Measurements from ENCODE around the gene CNP. TPM values are rescaled to one million over a fixed set of nuclear protein-coding genes. Genes with fewer than 3 reads are reported as not detected.

CNP gene
- total RNA-seq, 4 donors from 2014 or later: 10.2 to 74.7 (median 40.2) TPM

- no peak for TF ChIP-seq CTCF (IDR thresholded peaks at IDR 0.05)
- no peak for TF ChIP-seq POLR2A (IDR thresholded peaks at IDR 0.05)
- Histone ChIP-seq H3K36me3 (no peaks in the 10 kb centered on the region), H3K27ac (no peak overlapping the region), H3K9me3 (no peaks in the 10 kb centered on the region), H3K4me3 (no peak overlapping the region), H3K27me3 (no peaks in the 10 kb centered on the region), H3K4me1 (no peaks in the 10 kb centered on the region)
- no peak for DNase-seq
- intact Hi-C loops (cut with DNase I; ENCODE audit: low total_unique reads): no loop called here
These were observed 9.3 kb upstream of the CNP start for GRCh38 chr17:41957031-41957868.

GRCh38 chr17:41957869-41958439 is 8.6 kb upstream of the CNP start:
- no peak for TF ChIP-seq POLR2A (IDR thresholded peaks at IDR 0.05)
- no peak for TF ChIP-seq CTCF (IDR thresholded peaks at IDR 0.05)
- intact Hi-C loops (cut with DNase I; ENCODE audit: low total_unique reads): no loop called here
- H3K27me3 ChIP-seq: no peaks in the 10 kb centered on the region

GRCh38 chr17:41959030-41959335 is 7.6 kb upstream of the CNP start:
- intact Hi-C loops (cut with DNase I; ENCODE audit: low total_unique reads): no loop called here
- no peaks in the 10 kb centered on the region for H3K27me3 ChIP-seq
- DNase-seq: no peak
- H3K4me3 ChIP-seq: no peak overlapping the region
- H3K9me3 ChIP-seq: no peaks in the 10 kb centered on the region
- no peak overlapping the region for H3K27ac ChIP-seq
- no peaks in the 10 kb centered on the region for H3K4me1 ChIP-seq
- H3K36me3 ChIP-seq: no peaks in the 10 kb centered on the region
- TF ChIP-seq CTCF (IDR thresholded peaks at IDR 0.05) (no peak), POLR2A (IDR thresholded peaks at IDR 0.05) (no peak)

More at GRCh38 chr17:41957869-41958439, 8.6 kb upstream of the CNP start:
- no peak for DNase-seq
- no peak overlapping the region for H3K27ac ChIP-seq
- no peak overlapping the region for H3K4me3 ChIP-seq
- H3K4me1 ChIP-seq: no peaks in the 10 kb centered on the region
- no peaks in the 10 kb centered on the region for H3K36me3 ChIP-seq
- no peaks in the 10 kb centered on the region for H3K9me3 ChIP-seq

GRCh38 chr17:41959336-41960095 is 7.1 kb upstream of the CNP start:
- H3K4me3 ChIP-seq: no peak overlapping the region
- no peaks in the 10 kb centered on the region for H3K4me1 ChIP-seq
- TF ChIP-seq CTCF (IDR thresholded peaks at IDR 0.05) (no peak), POLR2A (IDR thresholded peaks at IDR 0.05) (no peak)
- no peaks in the 10 kb centered on the region for H3K27me3 ChIP-seq
- intact Hi-C loops (cut with DNase I; ENCODE audit: low total_unique reads): loop anchor here (10.0 kb wide), 2 partner anchors 65 to 155 kb away; partner anchors contain the start of genes DHX58 and NKIRAS2
- no peak for DNase-seq
- no peak overlapping the region for H3K27ac ChIP-seq
- no peaks in the 10 kb centered on the region for H3K36me3 ChIP-seq
- H3K9me3 ChIP-seq: no peaks in the 10 kb centered on the region

- H3K27me3 ChIP-seq: no peaks in the 10 kb centered on the region
- DNase-seq: no peak
- no peak overlapping the region for H3K4me3 ChIP-seq
- TF ChIP-seq CTCF (IDR thresholded peaks at IDR 0.05): no peak
- no peak for TF ChIP-seq POLR2A (IDR thresholded peaks at IDR 0.05)
- peaks cover 0 to 9% of the 10 kb centered on the region in 2 donors for H3K4me1 ChIP-seq
- intact Hi-C loops (cut with DNase I; ENCODE audit: low total_unique reads): loop anchor here (10.0 kb wide), 2 partner anchors 63 to 153 kb away; partner anchors contain the start of genes DHX58 and NKIRAS2
- H3K27ac ChIP-seq: no peak overlapping the region
- H3K9me3 ChIP-seq: no peaks in the 10 kb centered on the region
- H3K36me3 ChIP-seq: no peaks in the 10 kb centered on the region
These were observed 4.5 kb upstream of the CNP start for GRCh38 chr17:41962111-41962510.
